Cardiac muscle cell (in vitro differentiated cells and primary cell): ENCODE measurements around the gene PTPRT. TPM values are rescaled to one million over a fixed set of nuclear protein-coding genes. Genes with fewer than 3 reads are reported as not detected.

Experiments used
- DNase-seq, 2 donors: peaks; one replicate each; pipeline versions ENCODE4 v3.0.0 to v3.0.0-alpha.2; 2010 to 2017; ENCODE audit warnings: low read depth in 1 of 2, low spot score in 1 of 2
- H3K27ac ChIP-seq: fragments of 200-600 bp; sonication (generic); 2 replicates; pipeline ENCODE4 v1.5.1; 2016
- H3K27me3 ChIP-seq: fragments of 200-600 bp; sonication (generic); 2 replicates; pipeline ENCODE4 v1.6.0; 2016; ENCODE audit warnings: control low read depth
- H3K36me3 ChIP-seq: fragments of 200-600 bp; sonication (generic); 2 replicates; pipeline ENCODE4 v1.5.1; 2016; ENCODE audit warnings: control low read depth
- H3K4me1 ChIP-seq: fragments of 200-600 bp; sonication (generic); 2 replicates; pipeline ENCODE4 v1.8.1; 2017; ENCODE audit warnings: low read depth, mild to moderate bottlenecking, mixed run types
- H3K4me3 ChIP-seq: fragments of 200-600 bp; sonication (generic); 2 replicates; pipeline ENCODE4 v1.5.1; 2016; ENCODE audit warnings: mild to moderate bottlenecking
- H3K9me3 ChIP-seq: fragments of 200-600 bp; sonication (generic); 2 replicates; pipeline ENCODE4 v1.5.1; 2017; ENCODE audit warnings: low read depth, mild to moderate bottlenecking, control low read depth
- polyA plus RNA-seq: library from polyadenylated mRNA; unstranded; fragments of >200 nt; fragmentation: Nextera tagmentation; extraction: Ambion mirVana; gene quantifications from 2 replicates; pipeline ENCODE4 v1.2.1, GENCODE V29; 2016
- total RNA-seq: library from RNA; depleted of rRNA; stranded (reverse); fragments of >200 nt; gene quantifications from 2 replicates; pipeline ENCODE4 v1.2.3, GENCODE V29; 2016
- TF ChIP-seq, protein P1 (sequence below): IDR thresholded peaks from 2 replicates; pipeline ENCODE4 v1.5.1; 2012; ENCODE audit warnings: low read depth, mild to moderate bottlenecking, low read length

Gene PTPRT
- total and polyA plus RNA-seq, 2 experiments from 2014 or later, result 0.30 to 1.4 TPM

DNA sequence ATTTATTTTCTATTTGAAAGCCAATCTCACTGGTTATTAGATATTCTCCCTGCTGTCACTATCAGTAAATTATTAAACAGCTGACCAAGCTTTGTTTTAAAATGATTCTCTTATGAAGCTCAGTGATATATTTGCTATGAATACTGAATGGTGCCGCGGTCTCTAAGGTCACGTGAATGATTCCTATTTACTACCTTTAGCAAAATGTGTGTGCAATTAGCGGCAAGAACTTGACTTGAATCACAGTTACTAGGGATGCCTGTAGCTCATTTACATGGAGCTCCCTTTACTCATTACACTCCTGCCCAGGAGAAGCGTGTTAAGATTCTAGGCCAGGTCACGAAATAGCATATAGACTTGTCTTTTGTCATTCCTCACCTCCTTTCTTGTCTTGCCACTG is 12.4 kb upstream of the PTPRT start:
- Histone ChIP-seq H3K36me3 (no peaks in the 10 kb centered on the region), H3K27ac (no peak overlapping the region), H3K4me3 (no peak overlapping the region), H3K9me3 (no peaks in the 10 kb centered on the region), H3K27me3 (peaks cover 12% of the 10 kb centered on the region), H3K4me1 (no peaks in the 10 kb centered on the region)
- TF ChIP-seq, protein P1, sequence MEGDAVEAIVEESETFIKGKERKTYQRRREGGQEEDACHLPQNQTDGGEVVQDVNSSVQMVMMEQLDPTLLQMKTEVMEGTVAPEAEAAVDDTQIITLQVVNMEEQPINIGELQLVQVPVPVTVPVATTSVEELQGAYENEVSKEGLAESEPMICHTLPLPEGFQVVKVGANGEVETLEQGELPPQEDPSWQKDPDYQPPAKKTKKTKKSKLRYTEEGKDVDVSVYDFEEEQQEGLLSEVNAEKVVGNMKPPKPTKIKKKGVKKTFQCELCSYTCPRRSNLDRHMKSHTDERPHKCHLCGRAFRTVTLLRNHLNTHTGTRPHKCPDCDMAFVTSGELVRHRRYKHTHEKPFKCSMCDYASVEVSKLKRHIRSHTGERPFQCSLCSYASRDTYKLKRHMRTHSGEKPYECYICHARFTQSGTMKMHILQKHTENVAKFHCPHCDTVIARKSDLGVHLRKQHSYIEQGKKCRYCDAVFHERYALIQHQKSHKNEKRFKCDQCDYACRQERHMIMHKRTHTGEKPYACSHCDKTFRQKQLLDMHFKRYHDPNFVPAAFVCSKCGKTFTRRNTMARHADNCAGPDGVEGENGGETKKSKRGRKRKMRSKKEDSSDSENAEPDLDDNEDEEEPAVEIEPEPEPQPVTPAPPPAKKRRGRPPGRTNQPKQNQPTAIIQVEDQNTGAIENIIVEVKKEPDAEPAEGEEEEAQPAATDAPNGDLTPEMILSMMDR, result no peak
- DNase-seq, result no peak

DNA sequence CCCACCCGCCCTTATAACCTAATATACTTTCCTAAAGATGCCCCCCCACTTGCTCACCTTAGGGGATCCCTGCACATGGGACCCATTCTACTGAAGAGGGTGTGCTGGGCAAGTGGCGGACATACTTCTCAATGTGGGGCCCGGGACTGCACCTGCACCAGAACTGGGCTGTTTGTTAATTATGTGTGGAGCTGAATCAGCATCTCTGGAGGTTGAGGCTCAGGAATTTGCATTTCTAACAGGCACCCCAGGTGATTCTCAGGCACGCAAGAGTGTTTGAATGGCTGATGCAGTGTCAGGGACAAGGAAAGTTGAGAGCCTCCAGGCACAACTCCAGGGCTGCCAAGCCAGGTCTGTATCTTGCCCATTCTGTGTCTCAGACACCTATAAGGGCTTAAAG is 8.9 kb upstream of the PTPRT start:
- TF ChIP-seq, protein P1, result no peak

DNA sequence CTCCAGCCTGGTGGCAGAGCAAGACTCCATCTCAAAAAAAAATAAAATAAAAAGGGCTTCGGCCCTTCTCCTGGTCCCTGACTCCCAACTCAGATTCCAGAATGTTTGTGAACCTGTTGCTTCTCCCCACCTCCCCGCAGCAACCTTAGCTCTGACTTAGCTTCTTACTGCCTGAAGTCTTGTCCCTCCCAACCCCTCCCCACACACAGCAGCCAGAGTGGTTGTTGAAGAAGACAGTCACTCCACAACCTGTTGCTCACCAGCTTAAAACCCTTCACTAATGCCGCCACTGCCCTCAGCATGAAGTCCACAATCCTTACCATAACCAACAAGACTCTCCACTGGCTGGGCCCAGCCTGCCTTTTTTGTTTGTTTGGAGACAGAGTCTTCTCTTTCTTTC is 6.5 kb upstream of the PTPRT start:
- peaks cover 34% of the 10 kb centered on the region for H3K27me3 ChIP-seq
- H3K27ac ChIP-seq, result no peak overlapping the region
- no peaks in the 10 kb centered on the region for H3K36me3 ChIP-seq
- no peak for DNase-seq
- H3K9me3 ChIP-seq, result no peaks in the 10 kb centered on the region
- TF ChIP-seq, protein P1, result no peak
- H3K4me3 ChIP-seq, result no peak overlapping the region
- no peaks in the 10 kb centered on the region for H3K4me1 ChIP-seq

More for the DNA sequence above, 8.9 kb upstream of the PTPRT start:
- Histone ChIP-seq H3K9me3 (no peaks in the 10 kb centered on the region), H3K27me3 (peaks cover 14% of the 10 kb centered on the region), H3K4me1 (no peaks in the 10 kb centered on the region), H3K36me3 (no peaks in the 10 kb centered on the region), H3K27ac (no peak overlapping the region), H3K4me3 (no peak overlapping the region)
- DNase-seq, result no peak

DNA sequence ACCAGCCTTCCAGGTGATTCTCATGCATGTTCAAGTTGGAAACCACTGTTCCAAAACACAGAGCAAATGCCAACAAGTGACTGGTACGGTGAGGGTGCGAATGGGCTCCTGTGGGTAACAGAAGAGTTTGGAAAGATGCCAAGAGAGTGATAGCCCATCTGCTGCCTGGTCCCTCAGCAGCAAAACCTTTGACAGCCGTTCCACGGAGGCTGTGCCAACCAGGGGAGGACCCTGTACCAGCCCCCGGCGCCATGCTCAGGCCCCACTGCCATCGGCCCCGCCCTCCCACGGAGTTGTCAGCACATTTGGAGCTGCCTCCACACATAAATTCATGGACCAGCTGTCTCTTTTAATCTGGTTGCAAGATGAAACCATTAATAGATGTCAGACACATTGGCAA is 4.4 kb upstream of the PTPRT start:
- peaks cover 54% of the 10 kb centered on the region for H3K27me3 ChIP-seq
- no peak for DNase-seq
- no peaks in the 10 kb centered on the region for H3K9me3 ChIP-seq
- no peaks in the 10 kb centered on the region for H3K36me3 ChIP-seq
- H3K4me1 ChIP-seq, result peaks cover 3% of the 10 kb centered on the region
- TF ChIP-seq, protein P1, result no peak
- H3K27ac ChIP-seq, result no peak overlapping the region
- H3K4me3 ChIP-seq, result no peak overlapping the region

DNA sequence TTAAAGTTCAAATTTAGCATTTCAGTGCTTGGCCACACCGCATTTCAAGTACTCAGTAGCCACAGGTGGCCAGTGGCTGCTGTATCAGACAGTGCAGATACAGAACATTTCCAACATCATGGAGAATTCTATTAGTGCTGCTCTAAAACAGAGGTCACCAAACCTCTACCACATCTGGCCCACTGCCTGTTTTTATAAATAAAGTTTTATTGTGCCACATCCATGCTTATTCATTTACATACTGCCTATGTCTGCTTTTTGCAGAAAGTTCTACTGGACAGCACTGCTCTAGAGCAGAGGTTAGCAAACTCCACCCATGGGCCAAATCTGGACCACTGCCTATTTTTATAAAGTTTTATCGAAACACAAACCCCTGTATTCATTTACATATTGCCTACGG is 3.7 kb upstream of the PTPRT start:
- Histone ChIP-seq H3K27me3 (peaks cover 58% of the 10 kb centered on the region), H3K4me3 (no peak overlapping the region), H3K27ac (no peak overlapping the region), H3K4me1 (peaks cover 6% of the 10 kb centered on the region), H3K36me3 (no peaks in the 10 kb centered on the region), H3K9me3 (no peaks in the 10 kb centered on the region)
- TF ChIP-seq, protein P1, result no peak
- DNase-seq, result no peak
